ENCODE measurements around the gene SUPT4H1.
"Not testable (repeated sequence)": the region's sequence is repeated elsewhere in the genome, so short reads cannot be mapped to it uniquely, and the experiment has no call there.

SUPT4H1 gene

GRCh38 chr17:58341136-58341860 is 10.7 kb downstream of the SUPT4H1 start:
- DNase-seq (ENCODE audit: low read depth in 2 of 2, low spot score in 1 of 2): not testable (repeated sequence)

- no peak for DNase-seq (ENCODE audit: low read depth in 2 of 2, low spot score in 1 of 2)
Observed at GRCh38 chr17:58340405-58340876, 11.6 kb downstream of the SUPT4H1 start.

GRCh38 chr17:58339755-58340404 is 12.1 kb downstream of the SUPT4H1 start:
- DNase-seq (ENCODE audit: low read depth in 2 of 2, low spot score in 1 of 2): no peak

GRCh38 chr17:58338841-58339754 is 12.9 kb downstream of the SUPT4H1 start:
- no peak for DNase-seq (ENCODE audit: low read depth in 2 of 2, low spot score in 1 of 2)

- no peak for DNase-seq (ENCODE audit: low read depth in 2 of 2, low spot score in 1 of 2)
Observed at GRCh38 chr17:58338454-58338840, 13.6 kb downstream of the SUPT4H1 start.

- peak; percentile 76 to 88 for DNase-seq (ENCODE audit: low read depth in 2 of 2, low spot score in 1 of 2)
Observed at GRCh38 chr17:58337600-58338453, 14.2 kb downstream of the SUPT4H1 start.

GRCh38 chr17:58337210-58337599 is 14.8 kb downstream of the SUPT4H1 start:
- no peak for DNase-seq (ENCODE audit: low read depth in 2 of 2, low spot score in 1 of 2)

- no peak for DNase-seq (ENCODE audit: low read depth in 2 of 2, low spot score in 1 of 2)
Observed at GRCh38 chr17:58336456-58337209, 15.4 kb downstream of the SUPT4H1 start.

GRCh38 chr17:58335779-58336455 is 16.1 kb downstream of the SUPT4H1 start:
- no peak for DNase-seq (ENCODE audit: low read depth in 2 of 2, low spot score in 1 of 2)

- no peak for DNase-seq (ENCODE audit: low read depth in 2 of 2, low spot score in 1 of 2)
Observed at GRCh38 chr17:58335061-58335731, 16.8 kb downstream of the SUPT4H1 start.

- DNase-seq (ENCODE audit: low read depth in 2 of 2, low spot score in 1 of 2): no peak
Observed at GRCh38 chr17:58334661-58335060, 17.3 kb downstream of the SUPT4H1 start.

- no peak for DNase-seq (ENCODE audit: low read depth in 2 of 2, low spot score in 1 of 2)
Observed at GRCh38 chr17:58334256-58334655, 17.7 kb downstream of the SUPT4H1 start.

- no peak for DNase-seq (ENCODE audit: low read depth in 2 of 2, low spot score in 1 of 2)
Observed at GRCh38 chr17:58333736-58334207, 18.2 kb downstream of the SUPT4H1 start.

- DNase-seq (ENCODE audit: low read depth in 2 of 2, low spot score in 1 of 2): no peak
Observed at GRCh38 chr17:58332778-58333735, 18.9 kb downstream of the SUPT4H1 start.

GRCh38 chr17:58331815-58332777 is 19.9 kb downstream of the SUPT4H1 start:
- DNase-seq (ENCODE audit: low read depth in 2 of 2, low spot score in 1 of 2): peak; percentile 81 to 87
